ENCODE measurements around the gene FHL3. TPM values are rescaled to one million over a fixed set of nuclear protein-coding genes. Genes with fewer than 3 reads are reported as not detected.

FHL3 gene
- polyA plus RNA-seq, 2 donors, result 8.3 to 13.7 TPM

- Histone ChIP-seq H3K27ac (ENCODE audit: low read depth in 2 of 2, low read length in 1 of 2) (peak overlapping the region; percentile 29 to 40), H3K27me3 (ENCODE audit: control insufficient read depth in 1 of 2, insufficient read depth in 2 of 2, low read length in 2 of 2) (no peaks in the 10 kb centered on the region), H3K9me3 (ENCODE audit: control insufficient read depth in 2 of 2, insufficient read depth in 1 of 2, low read depth in 1 of 2, low read length in 1 of 2) (no peaks in the 10 kb centered on the region), H3K4me1 (ENCODE audit: control insufficient read depth in 2 of 2, insufficient read depth in 2 of 2, low read length in 1 of 2) (no peaks in the 10 kb centered on the region), H3K36me3 (ENCODE audit: control insufficient read depth in 2 of 2, insufficient read depth in 2 of 2, low read length in 1 of 2) (peaks cover 4 to 8% of the 10 kb centered on the region in 2 donors), H3K4me3 (ENCODE audit: low read depth in 1 of 2, low read length in 2 of 2) (no peak overlapping the region)
- WGBS, 2 donors, result 48 to 51% methylated on average over 4 of the region's 4 CpGs
Observed at GRCh38 chr1:38014171-38014570, 8.9 kb upstream of the FHL3 start.

- 7 to 8% methylated on average over 4 of the region's 4 CpGs for WGBS, 2 donors
- no peaks in the 10 kb centered on the region for H3K9me3 ChIP-seq (ENCODE audit: control insufficient read depth in 2 of 2, insufficient read depth in 1 of 2, low read depth in 1 of 2, low read length in 1 of 2)
- H3K4me1 ChIP-seq (ENCODE audit: control insufficient read depth in 2 of 2, insufficient read depth in 2 of 2, low read length in 1 of 2), result no peaks in the 10 kb centered on the region
Observed at GRCh38 chr1:38013227-38013622, 7.9 kb upstream of the FHL3 start.

GRCh38 chr1:38012363-38013226 is 7.3 kb upstream of the FHL3 start, which contains the start of gene UTP11:
TSS of gene UTP11 (plus strand) at chr1:38012734. CDS start at chr1:38012803, 69 bp downstream.
- 1% methylated on average over 49 of the region's 49 CpGs for WGBS, 2 donors
- H3K27me3 ChIP-seq (ENCODE audit: control insufficient read depth in 1 of 2, insufficient read depth in 2 of 2, low read length in 2 of 2), result no peaks in the 10 kb centered on the region
- peak within 1 kb of the TSS; percentile 79 to 93 for H3K4me3 ChIP-seq (ENCODE audit: low read depth in 1 of 2, low read length in 2 of 2)
- H3K27ac ChIP-seq (ENCODE audit: low read depth in 2 of 2, low read length in 1 of 2), result peak within 1 kb of the TSS; percentile 95 to 99
- peaks cover under 1 to 2% of the 10 kb centered on the region in 2 donors for H3K36me3 ChIP-seq (ENCODE audit: control insufficient read depth in 2 of 2, insufficient read depth in 2 of 2, low read length in 1 of 2)
- no peaks in the 10 kb centered on the region for H3K9me3 ChIP-seq (ENCODE audit: control insufficient read depth in 2 of 2, insufficient read depth in 1 of 2, low read depth in 1 of 2, low read length in 1 of 2)
- H3K4me1 ChIP-seq (ENCODE audit: control insufficient read depth in 2 of 2, insufficient read depth in 2 of 2, low read length in 1 of 2), result no peaks in the 10 kb centered on the region

More at GRCh38 chr1:38013227-38013622, 7.9 kb upstream of the FHL3 start:
- H3K27ac ChIP-seq (ENCODE audit: low read depth in 2 of 2, low read length in 1 of 2), result peak overlapping the region; percentile 95 to 99
- H3K4me3 ChIP-seq (ENCODE audit: low read depth in 1 of 2, low read length in 2 of 2), result peak overlapping the region; percentile 79 to 93
- no peaks in the 10 kb centered on the region for H3K27me3 ChIP-seq (ENCODE audit: control insufficient read depth in 1 of 2, insufficient read depth in 2 of 2, low read length in 2 of 2)
- peaks cover 4 to 8% of the 10 kb centered on the region in 2 donors for H3K36me3 ChIP-seq (ENCODE audit: control insufficient read depth in 2 of 2, insufficient read depth in 2 of 2, low read length in 1 of 2)

- Histone ChIP-seq H3K4me1 (ENCODE audit: control insufficient read depth in 2 of 2, insufficient read depth in 2 of 2, low read length in 1 of 2) (no peaks in the 10 kb centered on the region), H3K9me3 (ENCODE audit: control insufficient read depth in 2 of 2, insufficient read depth in 1 of 2, low read depth in 1 of 2, low read length in 1 of 2) (no peaks in the 10 kb centered on the region), H3K36me3 (ENCODE audit: control insufficient read depth in 2 of 2, insufficient read depth in 2 of 2, low read length in 1 of 2) (no peaks in the 10 kb centered on the region), H3K27me3 (ENCODE audit: control insufficient read depth in 1 of 2, insufficient read depth in 2 of 2, low read length in 2 of 2) (no peaks in the 10 kb centered on the region), H3K4me3 (ENCODE audit: low read depth in 1 of 2, low read length in 2 of 2) (no peak overlapping the region), H3K27ac (ENCODE audit: low read depth in 2 of 2, low read length in 1 of 2) (no peak overlapping the region)
- WGBS, 2 donors, result 83 to 92% methylated on average over 6 of the region's 6 CpGs
Observed at GRCh38 chr1:38009841-38010180, 4.5 kb upstream of the FHL3 start.

GRCh38 chr1:38009088-38009840 is 4.0 kb upstream of the FHL3 start:
- no peaks in the 10 kb centered on the region for H3K27me3 ChIP-seq (ENCODE audit: control insufficient read depth in 1 of 2, insufficient read depth in 2 of 2, low read length in 2 of 2)
- no peak overlapping the region for H3K4me3 ChIP-seq (ENCODE audit: low read depth in 1 of 2, low read length in 2 of 2)
- peaks cover 0 to 3% of the 10 kb centered on the region in 2 donors for H3K4me1 ChIP-seq (ENCODE audit: control insufficient read depth in 2 of 2, insufficient read depth in 2 of 2, low read length in 1 of 2)
- no peaks in the 10 kb centered on the region for H3K9me3 ChIP-seq (ENCODE audit: control insufficient read depth in 2 of 2, insufficient read depth in 1 of 2, low read depth in 1 of 2, low read length in 1 of 2)
- H3K36me3 ChIP-seq (ENCODE audit: control insufficient read depth in 2 of 2, insufficient read depth in 2 of 2, low read length in 1 of 2), result no peaks in the 10 kb centered on the region
- 78 to 81% methylated on average over 8 of the region's 8 CpGs for WGBS, 2 donors
- H3K27ac ChIP-seq (ENCODE audit: low read depth in 2 of 2, low read length in 1 of 2), result no peak overlapping the region

GRCh38 chr1:38006008-38006828 is 904 bp upstream of the FHL3 start:
- Histone ChIP-seq H3K27ac (ENCODE audit: low read depth in 2 of 2, low read length in 1 of 2) (peak overlapping the region; percentile 73 to 79), H3K36me3 (ENCODE audit: control insufficient read depth in 2 of 2, insufficient read depth in 2 of 2, low read length in 1 of 2) (no peaks in the 10 kb centered on the region), H3K4me1 (ENCODE audit: control insufficient read depth in 2 of 2, insufficient read depth in 2 of 2, low read length in 1 of 2) (peaks cover under 1 to 8% of the 10 kb centered on the region in 2 donors), H3K9me3 (ENCODE audit: control insufficient read depth in 2 of 2, insufficient read depth in 1 of 2, low read depth in 1 of 2, low read length in 1 of 2) (no peaks in the 10 kb centered on the region), H3K4me3 (ENCODE audit: low read depth in 1 of 2, low read length in 2 of 2) (peak overlapping the region in 1 of 2 donors; percentile 71), H3K27me3 (ENCODE audit: control insufficient read depth in 1 of 2, insufficient read depth in 2 of 2, low read length in 2 of 2) (no peaks in the 10 kb centered on the region)
- 66 to 70% methylated on average over 12 of the region's 12 CpGs for WGBS, 2 donors

GRCh38 chr1:38004284-38005108 is 818 bp downstream of the FHL3 start:
- Histone ChIP-seq H3K9me3 (ENCODE audit: control insufficient read depth in 2 of 2, insufficient read depth in 1 of 2, low read depth in 1 of 2, low read length in 1 of 2) (no peaks in the 10 kb centered on the region), H3K36me3 (ENCODE audit: control insufficient read depth in 2 of 2, insufficient read depth in 2 of 2, low read length in 1 of 2) (no peaks in the 10 kb centered on the region), H3K4me1 (ENCODE audit: control insufficient read depth in 2 of 2, insufficient read depth in 2 of 2, low read length in 1 of 2) (peaks cover 4 to 14% of the 10 kb centered on the region in 2 donors), H3K4me3 (ENCODE audit: low read depth in 1 of 2, low read length in 2 of 2) (peak overlapping the region; percentile 57 to 71), H3K27me3 (ENCODE audit: control insufficient read depth in 1 of 2, insufficient read depth in 2 of 2, low read length in 2 of 2) (no peaks in the 10 kb centered on the region), H3K27ac (ENCODE audit: low read depth in 2 of 2, low read length in 1 of 2) (peak overlapping the region; percentile 77 to 79)
- WGBS, 2 donors, result 4 to 10% methylated on average over 26 of the region's 26 CpGs

GRCh38 chr1:38003261-38004250 is 1.8 kb downstream of the FHL3 start:
- Histone ChIP-seq H3K4me3 (ENCODE audit: low read depth in 1 of 2, low read length in 2 of 2) (peak overlapping the region; percentile 57 to 71), H3K9me3 (ENCODE audit: control insufficient read depth in 2 of 2, insufficient read depth in 1 of 2, low read depth in 1 of 2, low read length in 1 of 2) (no peaks in the 10 kb centered on the region), H3K36me3 (ENCODE audit: control insufficient read depth in 2 of 2, insufficient read depth in 2 of 2, low read length in 1 of 2) (peaks cover 0 to 4% of the 10 kb centered on the region in 2 donors), H3K4me1 (ENCODE audit: control insufficient read depth in 2 of 2, insufficient read depth in 2 of 2, low read length in 1 of 2) (peaks cover 8 to 22% of the 10 kb centered on the region in 2 donors), H3K27me3 (ENCODE audit: control insufficient read depth in 1 of 2, insufficient read depth in 2 of 2, low read length in 2 of 2) (no peaks in the 10 kb centered on the region), H3K27ac (ENCODE audit: low read depth in 2 of 2, low read length in 1 of 2) (peak overlapping the region; percentile 77 to 79)
- 66 to 70% methylated on average over 8 of the region's 8 CpGs for WGBS, 2 donors

Measured in esophagus (tissue), 2 donors.